HG02852 (cell line): ENCODE measurements around the gene CAMTA1.
"Not testable (repeated sequence)": the region's sequence is repeated elsewhere in the genome, so short reads cannot be mapped to it uniquely, and the experiment has no call there.

Experiments used
- ATAC-seq: cut with Tn5 transposase; IDR thresholded peaks from one replicate; pipeline ENCODE4 v1.9.1; 2021; ENCODE audit warnings: mild to moderate bottlenecking, moderate library complexity; ENCODE audit not compliant: unreplicated experiment

CAMTA1 gene

DNA sequence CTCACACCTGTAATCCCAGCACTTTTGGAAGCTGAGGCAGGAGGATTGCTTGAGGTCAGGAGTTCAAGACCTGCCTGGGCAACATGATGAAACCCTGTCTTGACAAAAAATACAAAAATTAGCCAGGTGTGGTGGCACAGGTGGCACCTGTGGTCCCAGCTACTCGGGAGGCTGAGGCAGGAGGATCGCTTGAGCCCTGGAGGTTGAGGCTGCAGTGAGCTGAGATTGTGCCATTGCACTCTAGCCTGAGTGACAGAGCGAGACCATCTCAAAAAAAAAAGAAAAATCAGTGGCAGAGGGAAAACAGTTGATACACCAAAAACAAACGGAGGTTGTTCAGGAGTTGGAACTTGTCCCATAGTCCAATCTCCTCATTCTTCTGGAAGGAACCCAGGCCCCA lies 904.1 kb downstream of the CAMTA1 start:
- ATAC-seq: not testable (repeated sequence)

DNA sequence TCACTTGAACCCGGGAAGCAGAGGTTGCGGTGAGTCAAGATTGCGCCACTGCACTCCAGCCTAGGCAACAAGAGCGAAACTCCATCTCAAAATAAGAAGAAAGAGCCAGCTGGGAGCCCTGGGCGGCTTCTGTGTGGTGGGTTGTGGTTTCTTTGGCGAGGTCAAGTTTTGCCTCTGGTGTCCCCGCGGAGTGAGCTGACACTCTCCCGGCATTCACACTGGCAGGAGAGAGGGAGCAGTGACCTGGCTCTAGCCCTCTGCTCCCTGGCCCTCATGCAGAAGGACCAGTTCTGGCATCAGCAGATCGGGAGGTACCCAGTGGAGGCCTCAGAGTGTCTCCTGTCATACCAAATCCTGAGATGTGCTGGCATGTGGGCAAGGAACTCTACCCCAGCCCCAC lies 904.8 kb downstream of the CAMTA1 start:
- ATAC-seq: no peak

DNA sequence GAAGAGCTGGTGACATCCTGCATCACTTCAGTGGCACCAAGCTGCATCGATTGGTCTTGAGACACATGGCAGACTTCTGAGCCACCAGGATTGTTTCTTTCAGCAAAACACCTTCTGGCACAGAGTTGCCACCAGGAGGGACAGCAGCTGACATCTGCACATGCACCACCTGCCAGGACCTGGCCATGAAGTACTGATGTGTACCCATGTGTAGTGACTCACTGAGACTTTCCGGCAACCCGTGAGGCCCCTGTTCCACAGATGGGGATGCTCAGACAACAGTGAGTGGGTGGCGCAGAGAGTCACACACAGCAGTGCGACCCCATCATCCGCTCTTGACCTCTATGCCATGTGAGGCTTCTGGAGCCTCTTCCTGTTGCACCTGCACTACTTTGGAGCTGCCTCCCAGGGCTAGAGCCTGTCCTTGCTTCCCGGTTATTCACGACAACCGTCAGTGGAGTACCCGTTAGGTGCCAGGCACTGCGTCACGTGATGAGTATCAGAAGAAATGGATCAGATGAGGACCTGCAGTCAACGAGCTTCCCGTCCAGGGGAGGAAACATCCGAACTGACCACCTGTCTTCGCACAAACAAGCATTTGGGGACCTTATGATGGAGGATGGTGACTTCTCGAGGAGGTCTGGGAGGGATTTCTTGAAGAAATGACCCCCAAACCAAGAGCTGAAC lies 905.4 kb downstream of the CAMTA1 start:
- ATAC-seq: no peak

DNA sequence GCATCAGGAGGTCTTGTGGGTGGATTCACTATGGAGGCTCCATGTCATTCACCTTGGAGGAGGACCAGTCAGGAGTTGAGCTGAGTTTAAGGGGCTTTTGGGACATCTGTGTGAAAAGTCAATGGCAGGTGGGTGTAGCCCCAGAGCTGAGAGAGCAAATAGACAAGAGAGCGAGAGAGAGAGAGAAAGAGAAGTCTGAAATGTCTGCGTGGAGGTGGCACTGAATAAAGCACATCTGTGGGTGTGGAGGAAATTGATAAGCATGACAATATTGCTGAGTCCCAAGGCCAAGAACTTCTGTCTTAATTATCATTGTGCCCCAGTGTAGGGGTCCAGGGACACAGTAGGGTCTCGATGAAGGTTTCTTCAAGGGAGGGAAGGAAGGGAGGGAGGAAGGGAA lies 906.3 kb downstream of the CAMTA1 start:
- ATAC-seq: no peak

DNA sequence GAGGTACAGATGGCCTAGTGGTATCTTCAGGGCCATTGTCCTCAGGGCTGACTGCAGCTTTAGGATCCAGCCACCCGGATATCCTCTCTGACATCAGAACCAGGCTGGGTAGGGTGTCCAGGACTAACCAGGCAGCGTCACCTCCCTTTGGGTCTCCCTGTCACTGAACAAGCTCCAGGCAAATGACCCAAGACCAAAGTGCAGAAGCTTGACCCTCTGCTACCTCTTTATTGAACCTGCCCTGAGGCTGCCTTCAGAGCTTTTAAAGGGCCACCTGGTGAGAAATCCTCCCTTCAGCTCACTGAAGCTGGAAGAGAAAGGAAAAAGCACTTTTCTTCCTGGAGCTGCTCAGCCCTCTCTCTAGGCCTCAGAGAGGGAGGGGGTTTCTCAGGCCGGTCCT lies 906.8 kb downstream of the CAMTA1 start:
- no peak for ATAC-seq

DNA sequence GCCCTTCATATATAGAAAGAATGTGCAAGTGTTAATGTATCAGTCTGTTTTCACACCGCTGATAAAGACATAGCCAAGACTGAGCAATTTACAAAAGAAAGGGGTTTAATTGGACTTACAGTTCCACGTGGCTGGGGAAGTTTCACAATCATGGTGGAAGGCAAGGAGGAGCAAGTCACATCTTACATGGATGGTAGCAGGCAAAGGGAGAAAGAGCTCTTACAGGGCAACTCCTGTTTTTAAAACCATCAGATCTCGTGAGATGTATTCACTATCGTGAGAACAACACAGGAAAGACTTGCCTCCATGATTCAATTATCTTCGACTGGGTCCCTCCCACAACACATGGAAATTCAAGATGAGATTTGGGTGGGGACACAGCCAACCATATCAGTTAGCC lies 907.8 kb downstream of the CAMTA1 start:
- ATAC-seq: not testable (repeated sequence)

DNA sequence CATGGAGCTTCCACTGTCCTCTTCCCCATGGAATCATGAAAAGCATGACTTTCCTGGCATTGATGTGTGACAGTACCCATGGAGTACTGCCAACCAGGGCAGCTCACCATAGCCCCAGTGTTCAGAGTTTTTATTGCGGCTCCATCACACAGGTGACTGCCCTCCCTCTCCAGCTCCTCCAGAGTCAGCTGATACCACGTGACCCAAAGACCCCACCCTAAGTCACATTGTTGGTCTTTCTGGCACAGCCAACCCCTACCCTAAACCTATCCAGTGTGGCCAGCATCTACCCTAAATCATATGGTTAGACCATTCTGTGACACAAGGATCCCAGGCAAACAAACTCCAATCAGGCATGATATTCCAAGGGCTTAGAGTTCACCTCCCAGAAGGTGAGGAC lies 908.4 kb downstream of the CAMTA1 start:
- ATAC-seq: no peak

DNA sequence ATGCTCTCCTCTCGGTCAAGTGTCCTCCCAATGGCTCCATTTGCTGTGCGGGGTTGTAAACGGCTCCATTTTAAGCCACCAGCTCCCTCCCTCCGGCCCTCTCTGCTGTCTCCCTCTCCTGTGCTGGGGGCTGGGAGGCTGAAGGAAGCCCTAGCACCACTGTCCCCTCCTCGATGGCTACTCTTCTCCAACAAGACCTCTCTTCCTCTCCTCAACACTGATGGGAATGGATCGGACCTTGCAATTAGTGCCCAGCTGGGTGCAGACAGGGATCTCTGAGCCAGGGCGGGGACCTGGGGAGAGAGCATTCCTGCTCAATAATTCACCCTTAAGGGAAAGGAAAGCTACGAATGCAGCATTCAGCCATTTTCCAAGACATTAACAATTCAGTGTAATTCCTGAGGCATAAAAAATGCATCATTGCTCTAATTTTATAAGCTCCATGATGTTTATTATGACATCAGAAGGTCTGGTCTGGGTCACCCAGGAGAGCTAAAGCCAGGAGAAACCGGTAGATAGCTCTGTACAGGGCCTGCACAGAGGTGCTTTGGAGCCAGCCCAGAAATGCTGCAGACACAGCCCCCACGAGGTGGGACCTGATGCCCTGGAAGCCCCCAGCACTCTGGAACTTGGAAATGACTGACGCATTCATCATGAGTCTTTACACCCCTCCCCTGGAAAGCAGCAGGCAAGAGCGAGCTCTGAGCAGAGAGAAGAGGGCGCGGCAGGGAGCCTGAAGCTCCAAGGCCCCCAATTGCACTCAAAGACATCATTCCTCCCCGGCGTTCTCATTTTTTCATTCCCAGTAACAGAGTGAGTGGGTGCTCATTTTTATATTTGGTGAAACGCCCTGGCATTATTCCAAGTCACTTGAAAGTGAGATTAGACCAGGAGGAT lies 909.6 kb downstream of the CAMTA1 start:
- no peak for ATAC-seq

DNA sequence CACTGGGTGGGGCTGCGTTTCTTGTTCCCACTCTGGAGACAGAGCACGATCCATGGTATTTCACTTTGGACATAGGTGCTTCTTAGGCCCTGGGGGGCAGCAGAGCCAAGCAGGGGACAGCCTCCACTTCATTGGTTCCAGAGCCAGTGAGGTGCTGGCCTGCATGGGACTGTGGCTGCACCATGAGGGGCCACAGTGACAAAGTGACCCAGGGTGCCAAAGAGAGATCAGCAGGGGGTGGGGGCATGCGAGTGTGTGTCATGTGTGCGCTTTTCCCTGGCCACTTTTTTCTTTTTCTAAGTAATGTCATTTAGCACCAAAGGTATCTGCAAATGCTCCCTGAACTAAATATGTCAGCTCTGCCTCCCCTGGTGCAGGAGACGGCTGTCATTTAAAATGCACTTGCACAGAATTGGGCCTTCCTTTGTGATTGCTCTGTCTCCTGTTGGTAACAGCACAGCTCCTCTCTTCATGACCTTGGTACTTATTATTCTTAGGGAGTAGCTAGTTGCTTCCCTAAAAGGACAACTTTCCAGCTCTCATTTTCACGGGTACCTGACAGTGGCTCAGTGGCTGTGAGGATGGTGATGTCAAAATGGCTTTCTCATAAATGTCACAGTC lies 910.4 kb downstream of the CAMTA1 start:
- no peak for ATAC-seq

DNA sequence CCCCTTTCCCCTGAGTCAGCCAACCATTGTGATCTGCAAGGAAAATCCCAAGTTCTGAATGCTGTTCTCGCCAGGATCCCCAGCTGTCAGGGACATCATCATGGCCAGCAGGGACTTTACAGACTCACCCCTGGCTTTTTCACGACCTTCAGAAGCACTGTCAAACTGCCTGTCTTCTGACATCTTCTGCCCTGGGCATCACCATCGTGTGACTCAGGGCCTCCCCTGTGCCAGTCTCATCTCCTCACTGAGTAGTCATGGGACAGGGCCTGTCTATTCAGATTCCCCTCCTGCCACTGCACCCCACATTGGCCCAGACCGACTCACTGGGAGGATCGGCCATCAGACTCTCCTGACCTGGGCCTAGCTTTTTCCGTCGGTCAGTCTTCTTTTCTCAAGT lies 913.4 kb downstream of the CAMTA1 start:
- no peak for ATAC-seq

DNA sequence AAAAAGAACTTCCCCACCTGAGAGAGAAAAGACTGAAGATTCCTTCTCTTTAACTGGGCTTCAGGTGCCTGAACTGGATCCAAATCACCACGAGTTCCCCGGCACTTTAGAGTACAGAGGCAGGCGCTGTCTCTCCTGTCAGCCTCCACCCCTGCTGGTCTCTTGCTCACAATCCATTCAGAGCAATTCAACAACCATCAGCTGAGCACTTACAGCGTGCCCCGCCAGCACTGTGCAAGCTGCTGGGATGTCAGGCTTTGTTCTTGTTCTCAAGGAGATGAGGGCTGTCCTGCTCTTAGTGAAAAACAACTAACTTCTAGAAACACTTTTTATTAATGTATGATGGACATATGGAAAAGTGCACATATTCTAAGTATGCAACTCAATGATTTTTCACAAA lies 917.1 kb downstream of the CAMTA1 start:
- no peak for ATAC-seq

DNA sequence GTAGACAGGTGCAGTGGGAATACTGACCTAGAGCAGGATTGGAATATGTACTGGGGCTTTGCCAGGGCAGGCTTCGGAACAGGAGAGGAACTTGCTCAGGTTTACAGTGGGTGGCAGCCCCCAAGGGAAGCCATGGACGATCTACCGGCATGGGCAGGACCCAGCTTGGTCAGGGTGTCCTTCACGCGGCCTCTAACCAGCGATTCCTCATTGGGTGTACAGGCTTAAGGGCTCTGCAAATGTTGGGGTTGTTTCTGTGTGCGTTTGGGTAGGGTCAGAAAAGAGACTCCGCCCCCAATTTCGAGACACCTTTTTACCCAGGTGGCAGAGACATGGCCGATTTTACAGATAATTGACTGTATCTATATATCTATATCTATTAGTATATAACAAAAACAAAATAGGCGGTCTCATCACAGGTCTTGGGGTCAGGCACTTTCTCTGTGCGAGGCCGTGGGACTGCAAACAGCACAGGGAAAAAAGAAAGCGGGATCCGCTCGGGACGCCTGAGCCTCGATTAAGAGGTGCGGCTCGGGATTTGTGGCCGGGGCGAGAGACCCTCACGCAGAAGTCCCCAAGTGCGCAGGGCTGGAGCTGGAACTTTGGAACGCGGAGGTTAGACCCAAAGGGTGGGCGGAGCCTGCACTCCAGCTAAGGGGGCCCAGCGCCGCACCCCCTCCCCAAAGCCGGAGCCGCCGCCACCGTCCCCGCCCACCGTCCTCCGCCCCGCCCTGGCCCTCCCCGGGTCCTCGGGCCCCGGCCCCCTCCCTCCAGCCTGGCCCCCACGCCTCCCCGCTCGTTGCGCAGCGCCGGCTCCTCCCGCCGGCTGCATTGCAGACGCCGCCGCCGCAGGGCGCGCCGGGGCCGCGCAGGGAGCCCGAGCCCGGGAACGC lies 918.3 kb downstream of the CAMTA1 start:
- no peak for ATAC-seq

DNA sequence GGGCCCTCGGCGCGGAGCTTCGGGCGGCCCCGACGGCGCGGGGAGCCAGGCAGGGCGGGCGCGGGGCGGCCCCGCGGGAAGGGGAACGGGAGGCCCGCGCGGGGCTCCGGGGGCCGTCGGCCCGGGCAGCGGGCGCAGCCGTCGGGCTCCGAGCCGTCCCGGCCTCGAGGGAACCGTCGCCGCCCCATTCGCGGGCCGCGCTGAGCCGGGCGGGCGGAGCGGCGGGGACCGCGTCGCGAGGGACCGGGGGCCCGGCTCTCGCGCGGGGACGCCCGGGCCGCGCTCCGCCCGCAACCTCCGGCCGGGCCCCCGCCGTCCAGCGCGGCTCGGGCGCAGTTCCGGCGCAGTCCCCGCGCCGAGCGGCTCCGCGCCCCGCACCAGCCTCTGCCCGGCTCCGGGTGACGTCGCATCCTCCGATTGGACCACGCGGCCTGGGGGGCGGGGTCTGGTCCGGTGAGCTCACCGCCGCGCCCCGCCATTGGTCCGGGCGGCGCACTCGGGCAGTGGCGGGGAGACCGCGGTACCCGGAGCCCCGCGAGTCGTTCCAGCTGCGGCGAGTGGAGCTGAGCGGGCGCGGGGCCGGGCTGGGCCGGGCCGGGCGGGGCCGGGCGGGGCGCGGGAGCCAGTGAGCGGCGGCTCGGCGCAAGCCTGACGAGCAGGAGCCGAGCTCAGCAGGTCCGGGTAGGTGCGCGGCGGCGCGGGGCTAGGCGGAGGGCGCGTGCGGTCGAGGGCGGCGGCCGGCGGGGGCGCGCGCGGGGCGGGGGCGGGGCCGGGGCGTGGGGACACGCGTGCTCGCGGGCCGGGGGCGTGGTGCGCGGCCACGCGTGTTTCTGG lies 919.2 kb downstream of the CAMTA1 start:
- peak; percentile 96 for ATAC-seq

DNA sequence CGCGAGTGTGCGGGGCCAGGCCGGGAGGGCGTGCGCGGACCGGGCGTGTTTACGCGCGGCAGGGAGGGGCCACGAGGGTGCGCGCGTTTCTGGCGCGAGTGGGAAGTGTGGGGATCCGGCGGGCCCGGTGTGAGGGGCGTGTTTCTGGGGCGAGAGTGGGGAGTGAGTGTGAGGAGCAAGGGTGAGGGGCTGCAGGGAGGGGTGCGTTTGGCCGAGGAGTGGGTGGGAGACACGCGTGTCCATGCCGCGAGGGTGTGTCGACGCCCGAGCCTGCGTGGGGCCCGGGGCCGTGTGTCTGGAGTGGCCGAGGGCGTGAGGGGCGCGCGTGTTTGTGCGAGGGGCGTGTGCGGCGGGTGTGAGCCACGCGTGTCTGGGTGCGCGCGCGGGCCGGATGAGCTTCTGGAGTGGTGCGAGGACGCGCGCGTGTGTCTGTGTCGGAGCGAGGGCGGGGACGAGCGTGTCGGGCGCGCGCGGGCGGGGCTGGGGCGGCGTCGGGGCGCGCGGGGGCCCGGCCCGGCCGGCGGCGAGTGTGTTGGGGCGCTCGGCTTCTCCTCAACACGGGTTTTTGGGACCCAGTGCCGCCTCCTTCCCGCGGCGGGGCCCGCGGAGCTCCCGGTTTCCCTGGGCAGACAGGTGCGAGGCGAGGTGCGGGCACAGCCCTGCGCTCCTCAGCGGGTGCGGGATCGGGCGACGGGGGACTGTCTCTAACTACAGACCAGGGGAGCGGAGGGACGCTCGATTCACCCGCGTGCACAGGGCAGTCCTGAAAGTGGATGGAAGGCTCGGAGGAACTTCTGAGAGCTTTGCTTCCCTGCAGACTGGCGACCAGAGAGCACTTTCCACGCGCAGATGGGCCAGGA lies 920.0 kb downstream of the CAMTA1 start:
- ATAC-seq: no peak

DNA sequence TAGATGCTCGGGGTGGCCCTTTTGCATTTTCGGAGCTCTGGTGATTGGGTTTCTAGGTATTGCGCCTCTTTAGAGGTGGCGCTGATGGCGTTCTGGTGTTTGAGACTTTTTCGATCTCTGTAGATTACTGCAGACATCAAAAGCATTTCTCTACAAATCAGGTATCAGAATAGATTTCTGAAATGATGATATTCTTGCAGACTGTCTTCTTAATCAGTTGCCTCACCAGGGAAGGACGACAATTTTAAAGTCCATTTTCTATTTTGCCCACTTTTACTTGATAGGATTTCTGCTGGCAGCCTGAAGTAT lies 920.6 kb downstream of the CAMTA1 start:
- ATAC-seq: no peak

DNA sequence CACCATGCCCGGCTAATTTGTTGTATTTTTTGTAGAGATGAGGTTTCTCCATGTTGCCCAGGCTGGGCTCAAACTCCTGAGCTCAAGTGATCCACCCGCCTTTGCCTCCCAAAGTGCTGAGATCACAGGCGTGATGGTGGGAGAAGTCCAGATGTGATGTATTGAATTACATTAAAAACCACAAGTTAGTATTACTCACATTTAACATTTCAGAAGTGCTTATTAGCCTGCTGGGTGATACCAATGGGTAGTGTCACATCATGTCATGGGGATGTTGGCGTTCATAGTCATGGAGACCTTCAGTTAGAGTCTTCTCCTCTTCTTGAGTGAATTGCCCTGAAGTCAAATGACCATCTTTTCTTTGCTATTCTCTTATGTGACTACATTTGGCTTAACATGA lies 922.3 kb downstream of the CAMTA1 start:
- ATAC-seq: no peak

DNA sequence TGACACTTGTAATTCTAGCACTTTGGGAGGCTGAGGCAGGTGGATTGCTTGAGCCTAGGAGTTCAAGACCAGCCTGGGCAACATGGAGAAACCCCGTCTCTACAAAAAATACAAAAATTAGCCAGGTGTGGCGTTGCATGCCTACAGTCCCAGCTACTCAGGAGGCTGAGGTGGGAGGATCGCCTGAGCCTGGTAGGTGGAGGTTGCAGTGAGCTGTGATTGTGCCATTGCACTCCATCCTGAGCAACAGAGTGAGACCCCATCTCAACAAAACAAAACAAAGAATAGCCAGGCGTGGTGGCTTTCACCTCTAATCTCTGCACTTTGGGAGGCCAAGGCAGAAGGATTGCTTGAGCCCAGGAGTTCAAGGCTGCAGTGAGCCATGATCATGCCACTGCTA lies 922.8 kb downstream of the CAMTA1 start:
- ATAC-seq: not testable (repeated sequence)

DNA sequence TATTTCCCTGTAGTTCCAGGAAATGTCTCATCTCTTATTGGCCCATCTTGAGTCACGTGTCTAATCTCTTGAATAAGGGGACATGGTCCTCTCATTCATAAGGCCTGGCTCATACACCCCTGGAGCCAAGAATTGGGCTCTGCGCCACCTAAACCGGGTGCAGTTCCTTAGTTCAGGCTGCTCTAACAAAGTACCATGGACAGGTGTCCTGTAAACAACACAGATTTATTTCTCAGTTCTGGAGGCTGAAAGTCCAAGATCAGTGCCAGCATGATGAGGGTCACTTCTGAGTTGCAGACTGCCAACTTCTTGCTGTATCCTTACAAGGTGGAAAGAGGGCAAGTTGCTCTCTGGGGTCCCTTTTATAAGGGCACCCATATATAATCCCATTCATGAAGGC lies 925.6 kb downstream of the CAMTA1 start:
- ATAC-seq: no peak

DNA sequence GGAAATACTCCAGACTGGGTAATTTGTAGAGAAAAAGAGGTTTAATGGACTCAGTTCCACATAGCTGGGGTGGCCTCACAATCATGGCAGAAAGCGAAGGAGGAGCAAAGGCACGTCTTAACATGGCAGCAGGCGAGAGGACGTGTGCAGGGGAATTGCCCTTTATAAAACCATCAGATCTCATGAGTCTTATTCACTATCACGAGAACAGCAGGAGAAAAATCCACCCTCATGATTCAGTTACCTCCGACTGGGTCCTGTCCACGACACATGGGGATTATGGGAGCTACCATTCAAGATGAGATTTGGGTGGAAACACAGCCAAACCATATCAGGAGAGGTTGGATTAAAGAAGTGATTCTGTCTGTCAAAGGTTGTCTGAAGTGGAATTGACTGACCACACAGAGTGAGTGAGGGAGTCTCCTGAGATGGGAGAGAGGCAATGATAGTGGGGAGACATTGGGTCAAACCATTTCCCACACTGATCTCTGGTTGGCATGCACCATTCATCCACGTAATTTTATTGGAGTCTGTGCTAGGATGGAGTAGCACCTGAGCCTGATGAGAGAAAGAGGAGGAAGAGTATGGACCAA lies 927.6 kb downstream of the CAMTA1 start:
- no peak for ATAC-seq
